ENCODE measurements around the gene DENND1A.

Gene DENND1A

DNA sequence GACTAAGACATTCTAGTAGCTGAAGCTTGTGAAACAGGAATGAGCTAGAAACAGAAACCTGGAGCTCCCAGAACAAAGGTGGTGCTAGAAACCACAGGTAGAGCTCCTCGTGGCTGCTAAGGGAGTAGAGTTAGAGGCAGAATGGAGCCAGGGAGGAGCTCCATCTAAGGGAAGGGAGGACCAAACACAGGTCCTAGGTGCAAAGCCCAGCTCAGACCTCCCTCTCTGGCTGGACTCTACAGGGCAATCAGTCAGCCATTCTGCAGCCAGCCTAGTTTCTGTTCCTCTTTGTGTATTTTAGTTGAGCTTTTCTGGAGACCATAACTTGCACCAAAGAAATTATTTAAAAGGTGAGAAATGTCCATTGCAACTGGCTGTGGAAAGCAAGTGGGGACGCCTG lies 503.5 kb downstream of the DENND1A start:
- no peak for TF ChIP-seq CTCF (IDR thresholded peaks at IDR 0.05; ENCODE audit: low read depth, low read length)
- no peak overlapping the region for H3K4me3 ChIP-seq (ENCODE audit: low read depth, low read length)

GRCh38 chr9:123425836-123426365 lies 504.0 kb downstream of the DENND1A start:
- no peak for TF ChIP-seq CTCF (IDR thresholded peaks at IDR 0.05; ENCODE audit: low read depth, low read length)
- no peak overlapping the region for H3K4me3 ChIP-seq (ENCODE audit: low read depth, low read length)

DNA sequence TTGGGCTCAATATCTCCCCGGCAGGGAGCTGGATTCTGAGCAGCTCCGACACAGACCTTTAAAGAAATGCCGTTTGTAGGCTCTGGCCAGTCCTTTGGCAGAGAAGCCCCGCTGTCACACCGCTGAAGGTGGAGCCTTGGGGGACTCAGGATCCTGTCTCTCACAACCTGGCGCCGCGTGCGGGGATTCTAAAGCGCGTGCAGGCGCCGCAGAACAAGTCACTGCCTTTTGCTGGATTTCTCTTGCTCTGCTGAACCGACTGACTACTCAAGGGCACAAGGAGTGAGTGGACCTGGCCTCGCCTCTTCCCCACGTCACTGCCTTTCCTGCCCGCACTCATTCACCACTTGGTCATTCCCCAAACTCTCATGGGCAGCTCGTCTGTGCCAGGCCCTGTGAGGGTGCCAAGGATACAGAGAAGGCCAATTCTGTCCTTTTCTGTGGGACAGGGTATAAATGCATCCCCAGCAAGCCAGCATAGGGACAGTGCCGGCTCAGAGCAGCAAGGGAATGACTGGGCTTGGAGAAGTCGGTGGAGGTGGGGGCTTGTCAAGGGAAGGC lies 504.6 kb downstream of the DENND1A start:
- H3K4me3 ChIP-seq (ENCODE audit: low read depth, low read length) = no peak overlapping the region
- TF ChIP-seq CTCF (IDR thresholded peaks at IDR 0.05; ENCODE audit: low read depth, low read length) = no peak

- no peak overlapping the region for H3K4me3 ChIP-seq (ENCODE audit: low read depth, low read length)
- no peak for TF ChIP-seq CTCF (IDR thresholded peaks at IDR 0.05; ENCODE audit: low read depth, low read length)
Observed at GRCh38 chr9:123424552-123425225, 505.2 kb downstream of the DENND1A start.

DNA sequence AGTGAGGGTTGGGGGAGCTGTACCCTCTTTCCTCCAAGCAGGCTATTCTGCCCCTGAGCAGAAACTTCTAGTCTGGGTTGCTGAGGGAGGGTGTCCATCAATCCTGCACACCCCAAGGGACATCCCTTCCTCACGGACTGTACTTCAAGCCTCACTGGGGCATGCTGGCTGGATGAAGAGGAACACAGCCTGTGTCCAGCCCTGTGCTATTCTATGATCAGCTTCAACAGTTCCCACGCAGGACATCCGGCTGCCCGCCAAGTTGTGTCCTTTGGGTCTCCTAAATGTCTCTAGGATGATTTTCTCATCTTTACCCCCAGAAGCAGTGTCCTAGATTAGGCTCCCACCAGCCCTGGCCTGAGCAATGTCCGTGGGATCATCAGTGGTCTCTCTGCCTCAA lies 505.8 kb downstream of the DENND1A start:
- TF ChIP-seq CTCF (IDR thresholded peaks at IDR 0.05; ENCODE audit: low read depth, low read length) = no peak
- no peak overlapping the region for H3K4me3 ChIP-seq (ENCODE audit: low read depth, low read length)

- no peak for TF ChIP-seq CTCF (IDR thresholded peaks at IDR 0.05; ENCODE audit: low read depth, low read length)
- no peak overlapping the region for H3K4me3 ChIP-seq (ENCODE audit: low read depth, low read length)
Observed at GRCh38 chr9:123423311-123423640, 506.6 kb downstream of the DENND1A start.

DNA sequence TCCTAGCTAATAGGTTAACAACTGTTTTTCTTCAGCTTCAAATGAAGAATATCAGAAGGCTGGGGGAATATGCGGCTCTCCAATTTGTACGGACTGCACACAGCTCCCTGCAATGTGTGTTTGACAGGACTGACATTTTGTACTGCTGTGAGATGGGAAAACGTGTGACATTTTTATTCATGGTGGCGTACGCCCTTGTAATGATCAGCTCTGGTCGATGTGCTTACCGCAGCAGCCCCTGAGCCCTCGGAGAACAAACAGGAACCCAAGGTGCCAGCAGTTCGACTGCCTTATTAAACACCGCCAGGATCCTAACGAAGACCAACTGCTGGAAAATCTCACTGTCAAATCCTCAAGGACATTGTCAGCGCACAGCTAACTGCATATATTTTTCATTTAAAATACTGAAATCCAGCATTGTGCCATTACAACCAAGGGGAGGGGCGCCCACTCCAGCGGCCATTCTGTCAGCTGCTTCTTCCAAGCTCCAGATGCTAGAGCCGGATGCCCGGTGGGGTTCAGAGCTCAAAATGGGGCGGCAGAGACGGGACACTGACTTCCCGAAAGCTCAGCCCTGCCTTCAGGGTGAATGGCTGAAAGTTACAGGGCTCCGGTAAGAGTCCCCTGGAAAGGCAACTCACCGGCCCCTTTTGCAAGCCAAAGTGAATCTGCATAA lies 507.2 kb downstream of the DENND1A start:
- no peak for TF ChIP-seq CTCF (IDR thresholded peaks at IDR 0.05; ENCODE audit: low read depth, low read length)
- H3K4me3 ChIP-seq (ENCODE audit: low read depth, low read length) = no peak overlapping the region
